RWPE2 (cell line): ENCODE results near the gene AIP.
A peak's percentile ranks its signal among the peaks of the same experiment; 100 is the strongest.

ENCODE experiments used
- ATAC-seq: fragments of 200-7000 bp; cut with Tn5 transposase; 3 replicates; pipeline ENCODE4 v1.9.1; 2021; ENCODE audit warnings: low read depth
- DNase-seq: peaks from one replicate; pipeline ENCODE4 v3.0.0-alpha.2; 2020; ENCODE audit warnings: low spot score
- H3K27ac ChIP-seq: fragments of 450-650 bp; 2 replicates; pipeline ENCODE4 v1.5.1; 2017; ENCODE audit warnings: mild to moderate bottlenecking; ENCODE audit not compliant: poor library complexity, severe bottlenecking
- H3K27me3 ChIP-seq: fragments of 250-450 bp; sonication (Bioruptor Pico); 2 replicates; pipeline ENCODE4 v1.5.1; 2021; ENCODE audit warnings: mild to moderate bottlenecking, moderate library complexity; ENCODE audit not compliant: insufficient read depth, poor library complexity, severe bottlenecking
- H3K36me3 ChIP-seq: fragments of 250-450 bp; sonication (Bioruptor Pico); 2 replicates; pipeline ENCODE4 v1.5.1; 2020; ENCODE audit warnings: low read depth, mild to moderate bottlenecking, moderate library complexity
- H3K4me1 ChIP-seq: fragments of 250-450 bp; sonication (Bioruptor Pico); 2 replicates; pipeline ENCODE4 v1.5.1; 2021; ENCODE audit warnings: mild to moderate bottlenecking, moderate library complexity; ENCODE audit not compliant: insufficient read depth, poor library complexity, severe bottlenecking
- H3K4me3 ChIP-seq: fragments of 250-450 bp; sonication (Bioruptor Pico); 2 replicates; pipeline ENCODE4 v1.5.1; 2021; ENCODE audit warnings: mild to moderate bottlenecking, moderate library complexity; ENCODE audit not compliant: severe bottlenecking
- H3K9me3 ChIP-seq: fragments of 250-450 bp; sonication (Bioruptor Pico); 2 replicates; pipeline ENCODE4 v1.5.1; 2021; ENCODE audit warnings: mild to moderate bottlenecking, moderate library complexity; ENCODE audit not compliant: severe bottlenecking
- TF ChIP-seq, protein P1 (sequence below): fragments of 450-650 bp; IDR thresholded peaks from one replicate; pipeline ENCODE4 v1.5.1; 2017; ENCODE audit warnings: mild to moderate bottlenecking, moderate library complexity; ENCODE audit not compliant: poor library complexity, severe bottlenecking

Gene AIP

DNA sequence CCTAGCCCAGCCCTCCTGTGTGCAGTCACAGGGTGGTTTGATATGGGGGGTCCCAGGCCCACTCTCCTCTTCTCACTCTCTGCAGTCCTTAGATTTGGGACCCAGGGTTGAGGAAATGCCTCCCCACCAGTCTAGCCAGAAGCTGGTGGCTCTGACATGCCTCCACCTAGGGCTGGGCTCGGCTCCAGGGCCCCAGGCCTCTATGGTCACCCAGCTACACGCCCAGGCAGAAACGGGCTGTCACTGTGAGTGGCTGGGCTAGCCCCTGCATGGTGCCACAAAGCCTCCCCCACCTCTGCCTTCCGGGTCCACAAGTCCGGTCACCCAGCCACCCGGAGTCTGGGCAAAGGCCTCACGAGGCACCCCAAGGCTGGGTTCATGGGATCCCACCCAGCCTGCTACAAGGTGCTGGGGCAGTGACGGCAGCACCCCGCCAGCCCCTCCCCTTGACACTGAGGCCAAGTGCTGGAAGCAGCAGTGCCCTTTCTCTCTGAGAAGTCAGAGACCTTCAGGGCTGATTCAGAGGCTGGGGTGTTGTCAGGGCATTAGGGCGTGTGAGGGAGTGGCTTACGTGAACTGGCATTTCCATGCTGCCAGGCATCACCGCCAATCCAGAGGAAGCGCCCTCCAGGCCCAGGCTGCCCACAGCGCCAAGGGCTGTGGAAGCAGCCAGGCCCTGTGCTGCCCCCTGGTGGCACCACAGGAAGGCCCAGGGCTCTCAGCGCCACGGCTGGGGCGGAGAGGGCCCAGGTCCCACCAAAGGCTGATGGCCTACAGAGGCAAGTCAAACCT, 23.0 kb downstream of the AIP start:
- no peaks in the 10 kb centered on the region for H3K9me3 ChIP-seq
- H3K4me3 ChIP-seq = peak overlapping the region; percentile 80
- ATAC-seq (peak; percentile 73), DNase-seq (peak; percentile 98)
- H3K36me3 ChIP-seq = peaks cover 21% of the 10 kb centered on the region
- no peaks in the 10 kb centered on the region for H3K27me3 ChIP-seq
- H3K4me1 ChIP-seq = peaks cover 10% of the 10 kb centered on the region
- peak overlapping the region; percentile 96 for H3K27ac ChIP-seq
- TF ChIP-seq, protein P1, sequence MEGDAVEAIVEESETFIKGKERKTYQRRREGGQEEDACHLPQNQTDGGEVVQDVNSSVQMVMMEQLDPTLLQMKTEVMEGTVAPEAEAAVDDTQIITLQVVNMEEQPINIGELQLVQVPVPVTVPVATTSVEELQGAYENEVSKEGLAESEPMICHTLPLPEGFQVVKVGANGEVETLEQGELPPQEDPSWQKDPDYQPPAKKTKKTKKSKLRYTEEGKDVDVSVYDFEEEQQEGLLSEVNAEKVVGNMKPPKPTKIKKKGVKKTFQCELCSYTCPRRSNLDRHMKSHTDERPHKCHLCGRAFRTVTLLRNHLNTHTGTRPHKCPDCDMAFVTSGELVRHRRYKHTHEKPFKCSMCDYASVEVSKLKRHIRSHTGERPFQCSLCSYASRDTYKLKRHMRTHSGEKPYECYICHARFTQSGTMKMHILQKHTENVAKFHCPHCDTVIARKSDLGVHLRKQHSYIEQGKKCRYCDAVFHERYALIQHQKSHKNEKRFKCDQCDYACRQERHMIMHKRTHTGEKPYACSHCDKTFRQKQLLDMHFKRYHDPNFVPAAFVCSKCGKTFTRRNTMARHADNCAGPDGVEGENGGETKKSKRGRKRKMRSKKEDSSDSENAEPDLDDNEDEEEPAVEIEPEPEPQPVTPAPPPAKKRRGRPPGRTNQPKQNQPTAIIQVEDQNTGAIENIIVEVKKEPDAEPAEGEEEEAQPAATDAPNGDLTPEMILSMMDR = peak; percentile 98

DNA sequence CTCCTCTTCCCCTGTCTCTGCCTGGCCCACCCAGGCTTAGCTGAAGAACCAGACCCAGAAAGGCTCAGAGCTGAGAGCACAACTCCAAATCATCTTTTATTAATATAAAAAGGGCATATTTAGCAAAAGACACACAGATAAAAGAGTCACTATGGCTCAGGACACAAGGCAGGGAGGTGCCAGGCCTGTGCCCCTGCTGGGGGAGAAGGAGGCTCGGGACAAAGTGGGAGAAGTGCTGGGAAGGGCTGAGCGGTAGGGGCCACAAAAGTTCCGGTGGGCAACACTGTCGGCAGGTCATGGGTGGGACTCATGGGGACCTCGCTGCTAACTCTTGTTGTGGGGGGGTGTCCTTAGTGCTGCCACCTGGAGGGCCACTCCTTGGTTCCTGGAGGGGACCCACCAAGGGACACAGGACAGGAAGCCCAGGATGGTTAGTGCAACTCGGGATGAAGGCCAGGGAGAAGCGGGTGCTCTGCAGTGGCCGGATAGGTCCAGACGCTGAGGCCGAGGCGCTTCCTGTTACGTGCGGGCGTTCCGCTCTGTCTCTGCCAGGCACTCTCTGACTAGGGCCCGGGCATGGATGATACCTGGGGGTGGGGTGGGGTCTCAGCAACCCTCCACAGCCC, 23.7 kb downstream of the AIP start:
- TF ChIP-seq, protein P1 = peak; percentile 87
- Histone ChIP-seq H3K27ac (peak overlapping the region; percentile 96), H3K9me3 (no peaks in the 10 kb centered on the region), H3K4me1 (peaks cover 10% of the 10 kb centered on the region), H3K4me3 (peak overlapping the region; percentile 66), H3K36me3 (peaks cover 15% of the 10 kb centered on the region), H3K27me3 (no peaks in the 10 kb centered on the region)
- ATAC-seq (no peak), DNase-seq (no peak)

DNA sequence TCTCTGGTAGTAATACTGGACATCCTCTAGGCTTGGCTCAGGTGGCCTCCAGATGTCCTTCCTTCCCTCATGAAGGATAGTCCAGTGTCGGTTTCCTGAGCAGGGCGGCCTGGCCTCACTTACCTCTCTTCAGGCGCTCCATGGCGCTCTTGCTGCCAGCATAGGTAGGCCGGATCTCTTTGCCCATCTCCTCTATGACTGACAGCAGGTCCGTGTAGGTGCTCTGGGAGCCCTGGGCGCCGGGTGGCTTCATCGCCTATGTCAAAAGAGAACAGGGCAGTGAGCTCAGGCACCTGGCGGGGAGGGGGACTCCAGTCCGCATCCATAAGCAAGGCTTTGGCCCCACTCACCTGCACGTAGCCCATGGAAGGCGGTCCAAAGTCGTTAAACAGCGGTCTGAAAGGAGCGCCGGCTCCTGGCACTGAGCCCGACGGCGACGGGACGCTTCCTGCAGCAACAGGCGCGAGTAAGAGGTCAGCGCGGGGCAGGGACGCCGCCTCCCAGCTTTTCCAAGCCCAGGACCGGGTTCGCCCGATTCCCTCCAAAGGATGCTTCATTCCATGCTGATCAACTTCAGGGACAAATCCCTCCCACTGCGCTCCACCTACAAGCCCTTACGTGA, 24.5 kb downstream of the AIP start:
- Histone ChIP-seq H3K27ac (peak overlapping the region; percentile 96), H3K4me3 (peak overlapping the region; percentile 66), H3K9me3 (no peaks in the 10 kb centered on the region), H3K27me3 (no peaks in the 10 kb centered on the region), H3K36me3 (peaks cover 15% of the 10 kb centered on the region), H3K4me1 (peaks cover 10% of the 10 kb centered on the region)
- ATAC-seq (peak; percentile 2; the same call in 2 of the 3 replicates), DNase-seq (no peak)
- TF ChIP-seq, protein P1 = no peak

DNA sequence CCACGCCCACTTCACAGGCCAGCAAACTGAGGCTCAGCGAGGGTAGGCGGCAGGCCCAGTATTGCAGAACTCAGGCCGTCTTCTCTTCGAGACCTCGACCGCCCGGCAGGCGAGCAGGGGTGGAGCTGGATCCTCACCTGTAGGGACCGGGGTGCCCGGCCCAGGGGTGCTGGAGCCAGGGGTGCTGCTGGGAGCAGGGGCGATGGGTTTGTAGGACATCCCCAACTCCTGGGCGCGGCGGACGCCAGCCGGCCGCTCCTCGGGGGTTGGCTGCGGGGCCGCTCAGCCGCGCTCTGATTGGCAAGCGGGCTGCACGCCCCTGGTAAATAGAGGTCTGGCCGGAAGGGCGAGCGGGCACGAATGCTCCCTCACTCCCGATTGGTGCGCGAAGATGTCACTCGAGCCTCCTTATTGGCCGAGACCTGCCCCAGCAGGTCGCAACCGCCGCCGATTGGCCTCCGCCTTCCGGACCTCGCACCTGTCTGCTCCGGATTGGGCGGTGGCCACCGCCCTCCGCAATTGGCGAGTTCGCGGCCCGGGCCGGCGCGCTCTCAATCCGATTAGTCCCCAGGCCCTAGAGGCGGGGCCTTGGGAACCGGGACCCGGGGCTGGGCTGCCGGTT, 25.1 kb downstream of the AIP start, which contains the start of gene CDK2AP2:
Gene CDK2AP2, minus strand, starts transcription at position 299 of the 622 bp plus-strand sequence. Its CDS starts 80 bp downstream, at position 219.
- peak; percentile 78 for ATAC-seq
- no peaks in the 10 kb centered on the region for H3K27me3 ChIP-seq
- H3K27ac ChIP-seq = peak within 1 kb of the TSS; percentile 96
- H3K9me3 ChIP-seq = no peaks in the 10 kb centered on the region
- H3K36me3 ChIP-seq = peaks cover 12% of the 10 kb centered on the region
- peaks cover 10% of the 10 kb centered on the region for H3K4me1 ChIP-seq
- peak within 1 kb of the TSS; percentile 66 for H3K4me3 ChIP-seq
- DNase-seq = peak; percentile 100
- TF ChIP-seq, protein P1 = no peak
